GM21367 (cell line): ENCODE measurements around the gene NDST1.

Source experiments
- ATAC-seq: cut with Tn5 transposase; IDR thresholded peaks from one replicate; pipeline ENCODE4 v1.9.1; 2021; ENCODE audit not compliant: unreplicated experiment

Gene NDST1

DNA sequence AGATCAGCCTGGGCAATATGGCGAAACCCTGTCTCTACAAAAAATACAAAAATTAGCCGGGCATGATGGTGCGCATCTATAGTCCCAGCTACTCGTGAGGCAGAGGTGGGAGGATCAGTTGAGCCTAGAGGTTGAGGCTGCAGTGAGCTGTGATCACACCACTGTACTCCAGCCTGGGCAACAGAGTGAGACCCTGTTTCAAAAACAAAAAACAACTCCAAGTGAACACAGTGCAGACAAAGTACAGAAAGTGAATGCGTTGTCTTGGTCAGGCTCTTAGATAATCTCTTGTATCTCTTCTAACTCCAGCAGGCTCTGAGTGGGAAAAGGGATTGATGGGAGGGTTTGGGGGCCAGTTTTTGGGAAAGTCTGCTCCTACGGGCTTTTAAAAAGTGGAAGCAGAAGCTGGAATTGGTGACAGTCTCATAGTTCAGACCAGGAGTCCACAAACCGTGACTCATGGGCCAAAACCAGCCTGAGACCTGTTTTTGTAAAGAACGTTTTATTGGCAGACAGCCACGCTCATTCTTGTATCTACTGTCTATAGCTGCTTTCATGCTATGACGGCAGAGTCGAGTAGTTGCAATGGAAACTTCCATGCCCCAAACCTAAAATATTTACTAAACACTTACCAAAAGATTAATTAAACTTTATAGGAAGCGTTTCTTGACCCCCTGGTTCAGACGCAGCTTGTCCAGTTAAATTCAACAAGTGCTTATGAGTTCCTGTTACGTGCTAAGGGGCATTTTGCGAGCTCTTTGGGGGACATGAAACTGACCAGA is 32.9 kb downstream of the NDST1 start:
- ATAC-seq: no peak

DNA sequence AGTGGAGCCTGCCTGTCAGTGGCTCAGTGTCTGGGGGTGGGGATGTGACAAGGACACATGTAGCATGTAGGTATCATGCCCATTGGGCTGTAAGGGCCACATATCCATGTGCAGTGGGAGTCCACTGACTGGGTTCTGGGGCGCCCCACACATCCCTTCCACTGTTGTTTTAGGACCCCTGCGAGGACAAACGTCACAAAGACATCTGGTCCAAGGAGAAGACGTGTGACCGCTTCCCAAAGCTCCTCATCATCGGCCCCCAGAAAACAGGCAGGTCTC is 33.4 kb downstream of the NDST1 start:
- no peak for ATAC-seq

DNA sequence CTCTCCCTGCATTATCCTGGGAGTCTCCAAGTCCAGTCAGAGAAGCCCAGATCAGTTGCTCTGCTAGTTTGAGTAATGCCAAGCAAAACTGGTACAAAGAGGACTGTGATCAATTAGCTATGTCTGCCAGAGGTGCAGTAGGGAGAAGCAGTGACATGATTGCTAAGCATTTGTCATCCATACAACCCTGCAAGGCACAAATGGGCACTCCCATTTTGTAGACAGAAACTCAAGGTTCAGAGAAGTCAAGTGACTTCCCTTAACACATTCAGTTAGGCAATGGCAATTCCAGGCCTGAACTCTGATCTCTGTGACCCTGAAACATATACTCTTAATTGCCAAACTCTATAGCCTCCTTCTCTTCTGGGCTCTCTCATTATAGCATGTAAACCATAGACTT is 34.0 kb downstream of the NDST1 start:
- no peak for ATAC-seq

DNA sequence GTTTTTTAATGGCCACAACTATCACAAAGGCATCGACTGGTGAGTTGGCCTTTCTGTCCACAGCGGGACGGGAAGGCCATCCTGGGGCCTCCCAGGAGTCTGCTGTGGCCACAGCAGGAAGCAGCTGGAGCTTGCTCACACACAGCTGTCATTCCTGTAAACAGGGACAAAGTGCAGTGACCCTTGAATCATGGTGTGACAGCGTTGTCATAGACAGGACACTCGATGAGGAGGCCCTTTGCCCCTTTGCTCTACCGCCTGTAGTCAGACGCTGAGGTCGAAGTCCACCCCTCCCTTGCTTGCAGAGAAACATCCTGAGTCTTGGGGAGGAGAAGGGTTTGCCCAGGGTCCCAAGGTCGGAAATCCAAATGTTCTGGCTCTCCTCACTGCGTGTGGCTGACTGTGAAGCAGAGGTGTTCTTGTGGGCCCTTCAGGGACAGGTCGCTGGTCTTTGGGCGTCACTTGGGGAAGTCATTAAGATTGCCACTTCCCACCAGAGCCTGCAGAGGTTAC is 35.1 kb downstream of the NDST1 start:
- ATAC-seq: no peak

DNA sequence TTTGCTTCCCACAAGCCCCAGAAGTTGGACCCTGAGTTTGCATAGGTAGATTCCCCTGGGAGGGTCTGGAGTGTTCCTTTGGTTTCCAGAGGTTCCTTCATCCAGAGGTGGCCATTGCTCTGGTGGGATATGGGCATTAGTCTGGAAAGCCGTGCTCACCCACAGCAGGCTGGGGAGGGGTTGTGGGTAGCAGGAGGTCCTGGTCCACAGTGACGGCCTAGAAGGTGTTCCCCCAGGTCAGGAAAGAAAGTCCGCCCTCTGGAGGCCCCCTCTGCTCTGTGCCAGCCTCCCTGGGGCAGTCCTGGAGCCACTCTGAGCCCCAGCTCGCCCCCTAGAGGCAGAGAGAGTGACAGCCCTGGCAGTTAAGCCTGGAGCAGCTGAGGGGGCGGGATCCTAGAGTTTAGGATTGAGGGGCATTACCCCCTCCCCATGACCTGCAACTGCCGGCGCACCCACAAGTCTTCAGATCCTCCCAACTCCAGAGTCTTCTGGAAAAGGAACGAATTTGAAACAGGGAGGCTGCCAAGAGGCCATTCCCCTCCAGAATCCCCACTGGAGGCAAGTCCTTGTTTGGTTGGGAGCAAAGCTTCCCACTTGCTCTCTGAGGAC is 36.8 kb downstream of the NDST1 start:
- peak; percentile 93 for ATAC-seq

DNA sequence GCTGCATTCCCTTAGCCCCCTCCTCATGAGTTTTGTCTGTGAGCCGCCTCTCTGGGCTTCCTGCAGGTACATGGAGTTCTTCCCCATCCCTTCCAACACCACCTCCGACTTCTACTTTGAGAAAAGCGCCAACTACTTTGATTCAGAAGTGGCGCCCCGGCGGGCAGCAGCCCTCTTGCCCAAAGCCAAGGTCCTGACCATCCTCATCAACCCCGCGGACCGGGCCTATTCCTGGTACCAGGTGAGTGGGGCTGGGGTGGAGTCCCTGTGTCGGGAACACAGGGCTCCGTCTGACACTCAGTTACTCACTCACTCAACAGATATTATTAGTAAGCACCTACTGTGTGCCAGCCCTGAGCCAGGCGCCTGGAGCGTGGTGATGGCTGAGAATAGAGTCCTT is 37.3 kb downstream of the NDST1 start:
- ATAC-seq: no peak

DNA sequence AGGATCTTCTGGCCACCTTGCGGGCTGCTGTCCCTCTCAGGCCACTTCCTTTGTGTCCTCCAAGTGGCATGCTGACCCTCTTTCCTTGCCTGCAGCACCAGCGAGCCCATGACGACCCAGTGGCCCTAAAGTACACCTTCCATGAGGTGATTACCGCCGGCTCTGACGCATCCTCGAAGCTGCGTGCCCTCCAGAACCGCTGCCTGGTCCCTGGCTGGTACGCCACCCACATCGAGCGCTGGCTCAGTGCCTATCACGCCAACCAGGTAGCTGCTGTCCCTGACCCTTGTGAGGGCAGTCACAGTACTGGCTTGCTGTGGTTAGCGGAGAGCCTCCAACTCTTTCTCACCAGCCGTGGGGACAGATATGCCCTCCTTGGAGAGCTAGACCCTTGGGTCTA is 40.2 kb downstream of the NDST1 start:
- ATAC-seq: no peak

DNA sequence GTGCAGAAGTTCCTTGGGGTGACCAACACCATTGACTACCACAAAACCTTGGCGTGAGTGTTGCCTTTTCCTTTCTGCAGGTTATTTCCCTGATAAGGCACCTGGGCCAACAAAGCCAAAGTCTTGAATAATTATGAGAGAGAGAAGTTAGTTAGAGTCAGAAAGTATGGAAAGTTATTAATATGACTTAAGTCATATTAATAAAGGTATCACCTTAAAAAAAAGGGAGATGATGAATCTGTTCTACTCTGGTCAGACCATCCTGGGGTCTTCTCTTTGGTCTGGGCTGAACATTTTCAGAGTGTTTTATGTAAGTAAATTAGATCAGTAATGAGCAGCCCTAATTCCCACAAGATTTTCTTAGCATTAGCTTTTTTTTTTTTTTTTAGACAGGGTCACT is 41.8 kb downstream of the NDST1 start:
- ATAC-seq: no peak

DNA sequence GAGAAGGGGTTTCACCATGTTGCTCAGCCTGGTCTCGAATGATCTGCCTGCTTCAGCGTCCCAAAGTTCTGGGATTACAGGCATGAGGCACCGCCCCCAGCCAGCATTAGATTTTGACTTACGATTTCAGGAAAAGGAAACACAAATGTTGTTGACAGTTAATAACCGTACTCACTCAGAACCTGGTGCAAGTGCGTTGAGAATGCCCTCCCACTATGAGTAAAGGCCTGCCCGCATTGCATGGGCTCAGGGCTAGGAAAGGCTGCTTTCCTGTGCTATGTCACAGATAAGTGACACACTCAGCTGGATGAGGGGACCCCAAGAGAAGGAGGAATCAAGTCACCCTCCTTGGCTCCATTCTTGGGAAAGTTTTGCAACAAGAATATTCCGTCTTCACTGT is 42.4 kb downstream of the NDST1 start:
- no peak for ATAC-seq

DNA sequence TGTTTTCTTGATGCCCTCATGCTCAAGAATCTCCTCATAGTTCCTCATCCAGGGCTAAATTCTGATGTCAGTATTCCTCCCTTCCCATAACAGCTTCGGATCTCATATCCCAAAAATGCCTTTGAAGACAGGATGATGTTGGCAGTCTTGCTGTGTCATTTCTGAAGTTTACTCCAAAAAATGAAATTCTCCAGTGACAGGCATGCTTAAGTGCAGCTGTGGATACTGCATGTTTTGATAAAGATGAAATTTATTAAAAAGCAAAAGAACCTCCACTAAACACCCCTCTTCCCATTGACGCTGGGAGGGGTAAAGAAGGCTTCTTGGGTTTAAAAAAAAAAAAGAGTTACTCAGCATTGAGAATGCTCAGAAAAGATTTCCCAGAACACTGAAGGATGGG is 43.1 kb downstream of the NDST1 start:
- no peak for ATAC-seq

DNA sequence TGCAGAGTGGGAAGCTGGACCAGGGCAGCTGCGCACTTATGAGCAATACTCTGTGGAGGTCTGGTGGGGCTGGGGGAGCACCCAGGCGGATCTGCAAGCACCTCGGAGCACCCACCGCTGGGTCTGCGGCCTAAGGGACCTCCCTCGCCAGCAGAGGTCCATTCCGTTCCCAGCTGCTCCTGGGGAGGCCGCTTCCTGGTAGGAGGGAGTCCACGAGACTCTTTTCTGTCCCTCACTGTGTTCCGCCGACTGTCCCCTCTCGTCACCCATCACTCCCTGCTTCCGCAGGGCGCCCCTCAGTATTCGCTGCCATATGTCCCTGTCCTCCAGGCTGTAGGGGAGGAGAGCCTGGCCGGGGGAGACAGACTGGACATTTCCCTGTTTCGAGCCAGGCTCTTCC is 45.5 kb downstream of the NDST1 start:
- no peak for ATAC-seq

DNA sequence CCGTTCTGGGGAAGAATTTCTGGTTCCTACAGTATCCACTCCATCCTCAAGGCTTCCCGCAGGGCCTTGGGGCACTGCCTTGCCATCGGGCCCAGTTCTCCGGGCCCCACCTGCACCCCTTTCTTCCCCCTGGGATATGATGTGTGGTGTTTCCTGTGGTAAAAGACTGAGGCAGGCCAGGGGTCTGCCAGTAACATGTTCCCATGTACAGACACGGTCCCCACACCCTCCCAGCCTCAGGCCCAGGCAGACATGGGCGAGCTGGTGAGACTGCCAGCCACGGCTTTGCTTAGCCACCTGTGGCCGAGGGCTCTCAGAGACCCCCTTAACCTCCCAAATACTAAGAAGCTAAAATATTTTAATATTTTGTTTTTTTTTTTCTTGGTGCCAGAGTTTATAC is 46.0 kb downstream of the NDST1 start:
- no peak for ATAC-seq

DNA sequence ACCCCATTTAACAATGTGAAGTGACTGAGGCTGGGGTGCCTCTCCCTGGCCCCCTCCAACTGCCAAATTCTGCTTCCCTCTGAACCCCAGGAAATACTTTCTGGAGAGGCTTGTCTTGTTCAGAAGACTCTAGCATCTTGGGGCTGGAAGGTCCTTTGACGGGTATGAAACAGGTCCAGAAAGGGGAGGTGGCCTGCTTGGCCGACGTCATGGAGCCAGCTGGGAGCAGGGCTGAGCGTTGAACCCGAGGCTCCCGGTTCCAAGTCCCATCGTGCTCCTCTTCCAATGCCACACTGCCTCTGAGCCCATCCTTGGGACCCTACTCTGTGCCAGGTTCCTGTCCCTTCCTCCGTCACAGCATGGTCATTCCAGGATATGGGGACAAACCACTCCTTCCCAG is 46.9 kb downstream of the NDST1 start:
- no peak for ATAC-seq

DNA sequence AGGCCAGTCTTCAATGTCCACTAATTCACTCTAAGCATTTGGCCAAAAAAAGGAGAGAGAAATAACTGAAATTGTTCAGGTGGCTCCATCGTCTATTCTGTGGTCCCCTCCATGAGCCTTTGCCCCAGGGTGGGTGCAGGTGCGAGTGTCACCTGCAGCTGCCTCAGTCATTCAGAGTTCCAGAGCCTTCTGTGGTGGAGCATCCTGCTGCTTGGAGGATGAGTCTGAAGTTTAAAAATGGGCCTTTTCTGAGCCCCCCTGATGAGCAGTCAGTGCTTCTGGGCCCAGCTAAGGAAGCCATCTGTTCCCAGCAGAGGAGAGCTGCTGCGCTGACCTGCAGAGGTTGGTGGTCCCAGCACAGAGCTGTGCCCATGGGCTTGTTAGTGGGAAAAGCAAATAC is 48.2 kb downstream of the NDST1 start:
- no peak for ATAC-seq

DNA sequence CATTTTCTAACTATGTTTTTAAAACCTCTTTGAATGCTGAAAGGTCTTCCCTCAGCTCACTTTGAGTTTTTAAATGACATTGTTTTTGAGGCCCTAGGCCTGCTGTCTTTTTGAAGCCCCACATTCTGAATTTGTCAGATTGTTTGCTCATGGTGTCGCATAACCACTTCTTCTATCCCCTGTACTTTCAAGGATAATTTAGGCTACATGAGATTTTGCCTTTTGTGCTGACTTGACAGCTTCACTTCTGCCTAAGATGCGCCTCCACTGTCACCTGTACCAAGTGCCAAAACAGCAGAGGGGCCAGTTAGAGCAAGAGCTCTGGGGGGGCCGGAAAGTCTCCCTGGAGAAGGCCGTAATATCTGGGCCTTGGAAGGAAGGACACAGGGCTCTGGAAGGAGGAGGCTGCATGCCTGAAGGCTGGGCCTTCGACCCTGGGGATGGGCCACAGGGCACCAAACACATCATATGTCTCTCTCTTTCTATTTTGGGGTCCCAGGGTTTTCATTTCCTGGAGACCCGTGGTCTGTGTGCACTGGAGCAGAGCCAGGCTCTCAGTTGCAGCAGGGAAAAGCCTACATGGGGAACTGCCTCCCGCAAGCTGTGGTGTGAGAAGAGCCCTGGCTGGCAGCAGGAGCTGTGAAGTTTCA is 49.1 kb downstream of the NDST1 start:
- no peak for ATAC-seq

DNA sequence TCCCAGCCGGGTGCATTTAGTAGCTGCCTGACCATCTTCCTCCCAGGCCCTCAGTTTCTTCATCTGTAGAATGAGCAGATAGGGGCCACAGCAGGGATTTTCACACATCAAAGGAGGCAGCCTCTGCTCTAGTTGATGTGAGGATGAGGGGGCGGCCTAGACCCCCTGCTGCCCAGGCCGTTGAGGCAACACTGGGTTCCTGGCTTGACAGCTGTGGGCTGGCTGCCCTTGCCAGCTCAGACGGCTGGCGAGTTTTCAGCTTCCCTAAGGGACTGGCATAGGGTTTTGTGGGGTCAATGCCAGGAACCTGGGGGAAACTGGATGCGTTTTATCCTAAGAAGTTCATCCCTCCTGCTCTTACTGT is 49.6 kb downstream of the NDST1 start:
- ATAC-seq: no peak

DNA sequence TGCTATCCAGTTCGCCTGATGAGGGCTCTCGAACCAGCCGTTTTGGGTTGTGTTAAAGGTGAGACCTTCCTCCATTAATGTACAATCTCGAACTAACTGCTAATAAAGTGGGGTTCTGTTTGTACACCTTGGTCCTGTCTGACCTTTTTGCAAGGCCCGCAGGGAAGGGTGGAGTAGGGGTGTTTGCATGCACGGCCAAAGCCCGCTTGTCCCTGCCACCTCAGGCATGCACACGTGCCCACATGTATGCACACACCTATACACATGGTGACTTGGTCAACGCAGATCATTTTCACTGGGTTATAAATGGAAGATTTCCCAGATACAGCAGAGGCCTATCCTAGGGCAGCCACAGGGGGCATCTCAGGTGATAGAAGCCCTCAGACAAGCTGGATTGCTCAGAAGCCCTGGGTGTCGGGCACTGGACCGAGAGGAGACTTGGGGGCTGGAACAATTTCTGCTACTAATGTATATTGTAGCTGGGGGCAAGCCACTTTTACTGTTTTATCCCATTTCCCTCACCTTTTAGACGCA is 50.2 kb downstream of the NDST1 start:
- ATAC-seq: no peak

DNA sequence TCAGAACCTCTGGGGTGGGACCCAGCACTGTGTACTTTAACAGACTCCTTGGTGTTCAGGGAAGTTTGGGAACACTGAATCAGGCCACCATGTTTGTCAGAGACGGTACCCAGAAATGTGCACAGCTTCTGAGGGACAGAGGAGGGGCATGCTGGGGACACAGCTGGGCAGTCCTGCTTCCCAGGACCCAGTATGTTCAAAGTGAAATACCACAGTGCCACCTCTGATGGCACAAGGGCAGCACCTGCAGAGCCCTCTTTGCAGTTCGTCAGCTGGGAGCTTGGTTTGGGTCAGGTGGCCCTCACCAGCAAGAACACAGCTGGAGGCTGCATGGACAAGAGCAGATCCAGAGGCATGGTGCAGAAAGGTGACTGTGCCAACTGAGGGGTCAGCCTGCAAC is 51.2 kb downstream of the NDST1 start:
- ATAC-seq: no peak

DNA sequence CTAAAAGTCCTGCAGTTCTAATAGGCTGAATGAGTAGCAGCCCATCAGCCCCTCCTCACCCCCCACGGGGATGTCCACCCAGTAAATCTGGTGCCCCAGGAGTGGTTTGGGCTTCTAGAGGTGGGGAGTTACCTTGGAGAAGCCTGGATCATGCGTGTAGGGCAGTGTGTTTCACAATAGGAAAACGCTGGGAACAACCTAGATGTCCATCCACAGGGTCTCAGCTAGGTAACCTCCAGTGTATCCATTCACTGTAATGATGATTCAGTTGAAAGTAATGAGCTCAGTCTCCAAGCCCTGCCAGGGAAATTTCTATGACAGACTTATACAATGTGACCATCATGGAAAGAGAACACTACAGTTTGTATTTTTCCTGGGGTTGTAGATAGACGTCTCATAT is 51.8 kb downstream of the NDST1 start:
- no peak for ATAC-seq

DNA sequence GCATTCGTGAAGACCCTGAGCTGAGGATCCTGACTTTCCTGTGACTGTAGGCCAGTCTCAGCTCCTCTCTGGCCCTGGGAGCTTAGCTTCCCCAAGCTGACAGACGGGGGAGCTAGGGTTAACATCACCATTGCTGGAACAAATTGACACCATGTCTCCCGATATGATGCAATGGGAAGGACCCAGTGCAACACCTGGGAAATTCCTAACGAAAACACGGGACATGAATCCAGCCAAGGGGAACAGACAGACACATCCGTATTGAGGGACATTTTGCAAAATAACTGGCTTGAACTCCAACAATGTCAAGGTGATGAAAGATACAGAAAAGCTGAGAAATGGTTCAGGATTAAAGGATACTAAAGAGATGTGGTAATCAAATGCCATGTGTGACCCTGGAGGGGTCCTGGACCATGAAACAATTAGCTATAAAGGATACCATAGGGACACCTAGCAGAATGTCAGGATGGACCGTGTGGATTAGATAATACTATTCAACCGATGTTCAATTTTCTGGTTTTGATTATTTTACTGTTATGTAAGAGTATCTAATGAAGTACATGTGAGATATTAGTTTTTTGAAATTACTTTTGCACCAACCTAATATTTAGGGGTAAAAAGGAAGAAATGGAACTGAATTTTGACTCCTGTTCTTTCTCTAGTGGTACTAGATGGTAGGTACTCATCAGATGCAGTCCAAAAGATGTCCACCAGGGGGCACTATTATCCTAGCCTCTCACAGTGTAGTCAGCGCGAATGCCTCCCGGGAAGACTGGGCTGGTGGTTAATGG is 52.7 kb downstream of the NDST1 start:
- peak; percentile 54 for ATAC-seq

DNA sequence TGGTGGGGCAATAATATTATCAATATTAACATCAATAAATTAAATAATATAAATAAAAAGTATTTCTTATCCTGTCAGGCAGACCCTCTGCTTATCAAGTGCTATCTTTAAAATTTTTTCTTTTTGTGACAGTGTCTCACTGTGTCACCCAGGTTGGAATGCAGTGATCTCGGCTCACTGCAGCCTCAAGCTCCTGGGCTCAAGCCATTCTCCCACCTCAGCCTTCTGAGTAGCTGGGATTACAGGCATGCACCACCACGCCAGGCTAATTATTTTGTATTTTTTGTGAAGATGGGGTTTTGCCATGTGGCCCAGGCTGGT is 53.2 kb downstream of the NDST1 start:
- ATAC-seq: no peak
